PC-3 (cell line): ENCODE measurements around the gene ZDHHC7. TPM values are rescaled to one million over a fixed set of nuclear protein-coding genes. Genes with fewer than 3 reads are reported as not detected.

Source experiments
- ATAC-seq: fragments of 200-7000 bp; cut with Tn5 transposase; 2 replicates; pipeline ENCODE4 v1.9.1; 2020; ENCODE audit warnings: mild to moderate bottlenecking, moderate library complexity
- BruUV-seq: library from RNA; stranded (reverse); fragments of 400-500 nt; replicated peaks from 2 replicates; lab custom pipeline; 2021; lab: Mats Ljungman, UMichigan
- CTCF ChIA-PET: fragments of 300-600 bp; sonication (Branson Sonifier 250); formaldehyde crosslinking; loops from one replicate; lab custom pipeline; 2022; ENCODE audit warnings: antibody characterized with exemption; lab: Charles Lee
- POLR2A ChIA-PET: fragments of 300-600 bp; sonication (Branson Sonifier 250); formaldehyde crosslinking; loops from one replicate; lab custom pipeline; 2022; ENCODE audit warnings: antibody characterized with exemption; ENCODE audit not compliant: unreplicated experiment; lab: Charles Lee
- DNase-seq: peaks from one replicate; pipeline ENCODE4 v3.0.0-alpha.2; 2015
- H2AFZ ChIP-seq: fragments of 300-600 bp; sonication (generic); 2 replicates; pipeline ENCODE4 v1.6.0; 2016; ENCODE audit warnings: antibody characterized with exemption, low read length
- H3F3A ChIP-seq: fragments of 300-600 bp; sonication (generic); one replicate; pipeline ENCODE4 v1.6.0; 2017; ENCODE audit warnings: antibody characterized with exemption, low read length, control low read depth, mild to moderate bottlenecking; ENCODE audit not compliant: unreplicated experiment
- H3K27ac ChIP-seq: fragments of 300-600 bp; sonication (generic); 2 replicates; pipeline ENCODE4 v1.5.1; 2016; ENCODE audit warnings: mild to moderate bottlenecking, low read length
- H3K27me3 ChIP-seq: fragments of 300-600 bp; sonication (generic); 2 replicates; pipeline ENCODE4 v1.6.1; 2016; ENCODE audit warnings: low read length, mixed read lengths
- H3K36me3 ChIP-seq: fragments of 300-600 bp; sonication (generic); 2 replicates; pipeline ENCODE4 v1.6.1; 2016; ENCODE audit warnings: low read depth, mixed run types, low read length, mixed read lengths
- H3K4me1 ChIP-seq: fragments of 300-600 bp; sonication (generic); 2 replicates; pipeline ENCODE4 v1.5.1; 2016; ENCODE audit warnings: low read length; ENCODE audit not compliant: insufficient read depth
- H3K4me2 ChIP-seq: fragments of 300-600 bp; sonication (generic); 2 replicates; pipeline ENCODE4 v1.6.0; 2016; ENCODE audit warnings: low read length
- H3K4me3 ChIP-seq: fragments of 300-600 bp; sonication (generic); 2 replicates; pipeline ENCODE4 v1.5.1; 2016; ENCODE audit warnings: mild to moderate bottlenecking, low read length, mixed read lengths
- H3K79me2 ChIP-seq: fragments of 300-600 bp; sonication (generic); 2 replicates; pipeline ENCODE4 v1.6.1; 2017; ENCODE audit warnings: low read length, mixed read lengths
- H3K9ac ChIP-seq: fragments of 300-600 bp; sonication (generic); 2 replicates; pipeline ENCODE4 v1.6.0; 2016; ENCODE audit warnings: mild to moderate bottlenecking, low read length
- H3K9me2 ChIP-seq: fragments of 300-600 bp; sonication (generic); replicated peaks from 2 replicates; pipeline ENCODE4 v1.6.1; 2016; ENCODE audit warnings: mixed run types, low read length, mixed read lengths
- H3K9me3 ChIP-seq: fragments of 300-600 bp; sonication (generic); 2 replicates; pipeline ENCODE4 v1.6.1; 2016; ENCODE audit warnings: low read length, mixed read lengths
- H4K20me1 ChIP-seq: fragments of 300-600 bp; sonication (generic); 2 replicates; pipeline ENCODE4 v1.6.1; 2016; ENCODE audit warnings: low read length, mixed read lengths
- EZH2 ChIP-seq: fragments of 300-600 bp; sonication (generic); IDR thresholded peaks from one replicate; pipeline ENCODE4 v1.6.1; 2017; ENCODE audit warnings: antibody characterized with exemption, mild to moderate bottlenecking, low read length; ENCODE audit not compliant: unreplicated experiment
- EZH2phosphoT487 ChIP-seq: fragments of 300-600 bp; sonication (generic); IDR thresholded peaks from 2 replicates; pipeline ENCODE4 v1.6.1; 2018; ENCODE audit warnings: mild to moderate bottlenecking, antibody characterized with exemption, low read length, borderline replicate concordance
- intact Hi-C: fragments of 100-400 bp; cut with micrococcal nuclease; formaldehyde crosslinking; loops from 2 replicates; pipeline ENCODE4 v1.9.0; 2023
- total RNA-seq: library from RNA; depleted of rRNA; stranded (reverse); fragments of >200 nt; gene quantifications from 2 replicates; pipeline ENCODE4 v1.2.3, GENCODE V29; 2014
- TF ChIP-seq, protein P1 (sequence below): fragments of 300-600 bp; sonication (generic); conservative IDR thresholded peaks from 2 replicates; pipeline ENCODE4 v1.5.1; 2017; ENCODE audit warnings: antibody characterized with exemption, low read depth, mild to moderate bottlenecking, low read length

The ZDHHC7 gene
- total RNA-seq, 1 experiment from 2014 or later, result 42.1 TPM

DNA sequence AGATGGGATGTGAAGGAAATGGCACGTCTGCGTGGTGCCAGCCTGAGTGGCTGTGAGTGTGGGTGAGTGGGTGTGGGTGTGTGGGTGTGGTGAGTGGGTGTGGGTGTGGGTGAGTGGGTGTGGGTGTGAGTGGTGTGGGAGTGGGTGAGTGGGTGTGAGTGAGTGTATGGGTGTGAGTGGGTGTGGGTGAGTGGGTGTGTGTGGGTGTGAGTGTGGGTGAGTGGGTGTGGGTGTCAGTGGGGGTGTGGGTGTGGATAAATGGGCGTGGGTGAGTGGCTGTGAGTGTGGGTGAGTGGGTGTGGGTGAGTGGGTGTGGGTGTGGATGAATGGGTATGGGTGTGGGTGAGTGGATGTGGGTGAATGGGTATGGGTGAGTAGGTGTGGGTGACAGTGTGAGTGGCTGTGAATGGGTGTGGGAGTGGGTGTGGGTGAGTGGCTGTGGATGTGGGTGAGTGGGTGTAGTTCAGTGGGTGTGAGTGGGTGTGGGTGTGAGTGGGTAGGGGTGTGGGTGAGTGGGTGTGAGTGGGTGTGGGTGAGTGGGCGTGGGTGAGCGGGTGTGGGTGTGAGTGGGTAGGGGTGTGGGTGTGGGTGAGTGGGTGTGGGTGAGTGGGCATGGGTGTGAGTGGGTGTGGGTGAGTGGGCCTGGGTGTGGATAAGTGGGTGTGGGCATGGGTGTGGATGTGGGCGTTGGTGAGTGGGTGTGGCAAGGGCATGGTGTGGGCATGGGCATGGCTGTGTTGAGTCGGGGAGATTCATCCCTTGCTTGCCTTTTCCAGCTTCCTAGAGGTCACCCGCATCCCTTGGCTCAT lies 80.8 kb downstream of the ZDHHC7 start:
- ATAC-seq, result no peak
- Histone ChIP-seq H3K79me2 (no peaks in the 10 kb centered on the region), H3K9me3 (no peaks in the 10 kb centered on the region), H3K27ac (no peak overlapping the region), H3K4me2 (no peak overlapping the region), H3K4me1 (peaks cover 10% of the 10 kb centered on the region), H3K27me3 (no peaks in the 10 kb centered on the region), H3K9ac (no peak overlapping the region), H2AFZ (no peak overlapping the region), H4K20me1 (no peaks in the 10 kb centered on the region), H3K9me2 (no peaks in the 10 kb centered on the region), H3F3A (no peaks in the 10 kb centered on the region), H3K36me3 (no peaks in the 10 kb centered on the region), H3K4me3 (no peak overlapping the region)
- ChIA-PET CTCF (no interaction called here), POLR2A (no interaction called here)
- no TSS peak for BruUV-seq
- intact Hi-C loops, result no loop called here
- DNase-seq, result no peak
- TF ChIP-seq EZH2, result no peak
- no peak for TF ChIP-seq EZH2phosphoT487
- TF ChIP-seq, protein P1, sequence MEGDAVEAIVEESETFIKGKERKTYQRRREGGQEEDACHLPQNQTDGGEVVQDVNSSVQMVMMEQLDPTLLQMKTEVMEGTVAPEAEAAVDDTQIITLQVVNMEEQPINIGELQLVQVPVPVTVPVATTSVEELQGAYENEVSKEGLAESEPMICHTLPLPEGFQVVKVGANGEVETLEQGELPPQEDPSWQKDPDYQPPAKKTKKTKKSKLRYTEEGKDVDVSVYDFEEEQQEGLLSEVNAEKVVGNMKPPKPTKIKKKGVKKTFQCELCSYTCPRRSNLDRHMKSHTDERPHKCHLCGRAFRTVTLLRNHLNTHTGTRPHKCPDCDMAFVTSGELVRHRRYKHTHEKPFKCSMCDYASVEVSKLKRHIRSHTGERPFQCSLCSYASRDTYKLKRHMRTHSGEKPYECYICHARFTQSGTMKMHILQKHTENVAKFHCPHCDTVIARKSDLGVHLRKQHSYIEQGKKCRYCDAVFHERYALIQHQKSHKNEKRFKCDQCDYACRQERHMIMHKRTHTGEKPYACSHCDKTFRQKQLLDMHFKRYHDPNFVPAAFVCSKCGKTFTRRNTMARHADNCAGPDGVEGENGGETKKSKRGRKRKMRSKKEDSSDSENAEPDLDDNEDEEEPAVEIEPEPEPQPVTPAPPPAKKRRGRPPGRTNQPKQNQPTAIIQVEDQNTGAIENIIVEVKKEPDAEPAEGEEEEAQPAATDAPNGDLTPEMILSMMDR, result no peak

- no peaks in the 10 kb centered on the region for H3K9me2 ChIP-seq
- ChIA-PET CTCF (no interaction called here), POLR2A (no interaction called here)
- no peaks in the 10 kb centered on the region for H3K9me3 ChIP-seq
- H3K4me2 ChIP-seq, result no peak overlapping the region
- no peaks in the 10 kb centered on the region for H3K79me2 ChIP-seq
- H3K4me3 ChIP-seq, result no peak overlapping the region
- no peak overlapping the region for H3K9ac ChIP-seq
- no peak for DNase-seq
- no peaks in the 10 kb centered on the region for H4K20me1 ChIP-seq
- no peak overlapping the region for H3K27ac ChIP-seq
- H2AFZ ChIP-seq, result no peak overlapping the region
- TF ChIP-seq, protein P1, result no peak
- no peak for TF ChIP-seq EZH2
- no peak for TF ChIP-seq EZH2phosphoT487
- no TSS peak for BruUV-seq
- peaks cover 10% of the 10 kb centered on the region for H3K4me1 ChIP-seq
- no peaks in the 10 kb centered on the region for H3F3A ChIP-seq
- no peaks in the 10 kb centered on the region for H3K27me3 ChIP-seq
- no peaks in the 10 kb centered on the region for H3K36me3 ChIP-seq
- no peak for ATAC-seq
- intact Hi-C loops, result no loop called here
Measured at GRCh38 chr16:84929421-84930297, 81.7 kb downstream of the ZDHHC7 start.
